GM12873 (cell line): Measurements from ENCODE around the gene GALNT17.

ENCODE experiments used
- CTCF ChIP-seq: IDR thresholded peaks from 2 replicates; pipeline ENCODE4 v1.5.1; 2012; ENCODE audit warnings: low read depth, mild to moderate bottlenecking, moderate library complexity, low read length, control low read depth; ENCODE audit not compliant: insufficient read depth; ENCODE audit errors: missing control alignments

The GALNT17 gene

GRCh38 chr7:71271203-71271602 is 139.3 kb downstream of the GALNT17 start:
- TF ChIP-seq CTCF: no peak

DNA sequence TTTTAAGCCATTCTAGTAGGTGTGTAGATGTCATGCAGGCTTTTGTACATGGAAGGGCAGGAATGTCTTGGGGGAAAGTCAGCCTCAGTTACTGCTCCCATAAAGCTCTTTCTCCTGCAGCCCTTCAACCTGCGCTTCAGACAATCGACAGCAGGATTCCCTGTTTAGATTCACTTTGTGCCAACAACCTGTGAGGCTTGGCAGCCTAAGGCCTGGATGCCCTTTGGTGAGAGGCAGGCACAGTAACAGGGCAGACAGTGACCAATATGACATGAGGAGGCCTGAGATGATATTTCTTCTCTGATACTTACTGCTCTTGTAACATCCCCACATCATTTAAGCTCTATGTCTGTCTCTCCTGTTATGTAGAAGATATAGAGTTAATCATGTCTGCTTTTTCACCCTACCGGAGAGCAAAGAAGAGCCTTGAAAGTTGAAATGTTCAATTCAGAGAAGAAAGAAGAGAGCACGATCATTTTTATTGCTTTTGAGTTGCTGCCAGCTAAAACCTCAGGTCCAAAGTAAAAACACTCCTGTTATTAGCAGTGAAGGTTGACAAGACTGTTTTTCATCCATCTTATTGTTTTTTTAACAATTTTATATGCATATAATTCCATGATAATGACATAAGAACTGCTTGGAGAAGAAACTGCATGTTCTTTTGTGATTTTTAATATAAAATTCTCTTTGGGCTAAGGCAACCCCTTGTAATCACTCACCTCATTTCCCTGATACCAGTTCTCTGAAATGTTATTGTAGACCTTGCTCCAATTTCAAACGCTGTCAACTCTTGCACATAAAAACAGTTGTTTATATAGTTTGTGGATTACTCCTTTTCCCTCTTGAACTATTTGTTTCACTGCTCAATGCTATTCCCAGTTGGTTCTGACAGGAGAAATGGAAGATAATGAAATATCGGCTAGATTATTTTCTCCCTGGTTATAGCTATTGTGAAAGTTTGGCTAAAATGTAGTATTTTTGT is 140.9 kb downstream of the GALNT17 start:
- no peak for TF ChIP-seq CTCF

DNA sequence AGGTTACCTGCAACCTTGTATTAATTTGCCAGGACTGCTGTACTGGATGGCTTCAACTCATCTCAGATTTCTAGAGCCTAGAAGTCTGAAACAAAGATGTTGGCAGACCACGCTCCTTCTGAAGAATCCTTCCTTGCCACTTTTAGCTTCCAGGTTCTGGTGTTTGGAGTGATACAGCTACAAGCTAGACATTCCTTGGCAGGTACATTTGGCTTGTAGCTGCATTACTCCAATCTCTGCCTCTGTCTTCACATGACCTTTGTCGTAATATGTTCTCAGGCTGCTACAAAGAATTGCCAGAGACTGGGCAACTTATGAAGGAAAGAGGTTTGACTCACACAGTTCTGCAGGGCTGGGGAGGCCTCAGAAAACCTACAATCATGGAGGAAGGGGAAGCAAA is 146.3 kb downstream of the GALNT17 start:
- TF ChIP-seq CTCF: no peak

DNA sequence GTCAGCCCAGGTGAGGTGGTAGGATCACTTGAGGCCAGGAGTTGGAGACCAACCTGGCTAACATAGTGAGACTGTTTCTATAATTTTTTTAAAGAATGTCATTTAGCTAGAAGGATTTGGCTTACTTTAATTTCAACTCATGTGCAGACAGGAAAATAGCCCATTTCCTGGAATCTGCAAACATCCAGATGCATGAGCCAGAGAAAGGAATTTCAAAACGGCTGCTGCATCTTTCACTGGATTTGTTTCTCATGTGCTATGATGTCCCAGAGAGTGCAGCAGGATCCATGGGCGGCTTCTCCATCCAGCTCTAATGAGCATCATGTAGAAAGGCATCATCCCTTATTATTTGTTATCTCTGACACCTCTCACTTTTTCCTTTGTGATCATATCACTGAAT is 149.3 kb downstream of the GALNT17 start:
- no peak for TF ChIP-seq CTCF

DNA sequence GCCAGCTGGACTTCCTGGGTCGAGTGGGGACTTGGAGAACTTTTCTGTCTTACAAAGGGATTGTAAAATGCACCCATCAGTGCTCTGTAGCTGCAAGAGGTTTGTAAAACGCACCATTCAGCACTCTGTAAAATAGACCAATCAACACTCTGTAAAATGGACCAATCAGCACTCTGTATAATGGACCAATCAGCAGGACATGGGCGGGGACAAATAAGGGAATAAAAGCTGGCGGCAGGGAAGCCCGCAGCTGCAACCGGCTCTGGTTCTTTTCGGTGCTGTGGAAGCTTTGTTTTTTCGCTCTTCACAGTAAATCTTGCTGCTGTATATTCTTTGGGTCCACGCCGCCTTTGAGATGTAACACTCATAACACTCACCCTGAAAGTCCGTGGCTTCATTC is 151.9 kb downstream of the GALNT17 start:
- no peak for TF ChIP-seq CTCF

DNA sequence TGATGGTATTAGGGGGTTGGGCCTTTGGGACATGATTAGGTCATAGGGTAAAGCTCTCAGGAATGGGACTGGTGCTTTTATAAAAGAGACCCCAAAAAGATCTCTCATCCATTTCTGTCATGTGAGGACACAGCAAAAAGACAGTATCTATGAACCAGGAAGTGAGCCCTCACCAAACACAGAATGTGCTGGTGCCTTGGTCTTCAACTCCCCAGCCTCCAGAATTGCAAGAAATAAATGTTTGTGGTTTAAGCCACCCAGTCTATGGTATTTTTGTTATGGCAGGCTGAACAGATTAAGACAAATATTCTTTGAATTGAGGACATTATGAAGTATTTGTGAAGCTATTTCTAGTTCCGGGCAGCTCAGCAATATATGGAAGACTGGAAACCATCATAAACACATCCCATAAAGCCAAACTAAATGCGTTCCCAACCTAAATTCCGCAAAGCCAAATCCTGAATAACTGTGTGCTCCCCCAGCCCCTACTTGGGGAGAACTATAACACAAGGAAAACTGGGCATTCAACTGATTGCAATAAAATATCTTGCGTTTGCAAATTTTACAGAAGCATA is 153.7 kb downstream of the GALNT17 start:
- no peak for TF ChIP-seq CTCF

DNA sequence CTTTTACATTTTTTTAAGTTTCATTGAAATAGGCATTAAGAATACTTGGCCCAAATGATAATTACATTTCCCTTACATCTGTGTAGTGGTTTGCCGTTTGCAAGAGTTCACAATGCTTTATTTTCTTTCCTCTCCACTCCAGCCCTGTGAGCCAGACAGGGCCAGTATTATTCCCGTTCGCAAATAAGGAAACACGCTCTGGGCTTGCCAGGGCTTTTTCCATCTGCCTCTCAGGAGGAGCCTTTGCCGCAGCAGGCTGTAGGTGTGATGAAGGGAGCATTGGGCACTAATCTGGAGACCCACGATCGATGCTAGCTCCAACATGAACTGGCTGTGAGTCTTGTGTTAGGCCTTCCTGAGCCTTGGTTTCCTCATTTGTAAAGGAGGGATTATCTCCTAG is 154.4 kb downstream of the GALNT17 start:
- no peak for TF ChIP-seq CTCF
